Measurements from ENCODE around the gene C10orf143. TPM values are rescaled to one million over a fixed set of nuclear protein-coding genes. Genes with fewer than 3 reads are reported as not detected.

C10orf143 gene
- total RNA-seq, 2 experiments from 2014 or later: 4.3 to 5.8 TPM

DNA sequence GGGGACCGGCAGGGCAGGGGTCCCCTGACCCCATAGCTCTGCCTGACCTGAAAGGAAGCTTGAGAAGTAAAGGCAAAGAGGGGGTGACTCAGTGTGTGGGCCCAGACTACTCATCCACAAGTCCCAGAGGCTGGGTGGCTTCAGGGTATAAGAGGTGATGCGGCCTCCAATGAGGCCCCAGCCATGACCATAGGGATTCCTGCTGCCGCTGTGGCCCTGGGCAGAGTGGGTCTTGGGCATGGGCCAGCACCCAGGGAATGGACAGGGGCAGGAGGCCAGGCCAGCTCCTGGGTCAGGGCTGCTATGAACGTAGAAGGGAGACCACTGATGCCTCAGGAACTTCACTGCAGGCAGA is 82.2 kb downstream of the C10orf143 start:
- no peak for ATAC-seq (ENCODE audit: poor library complexity)
- no peaks in the 10 kb centered on the region for H3K9me3 Mint-ChIP-seq
- no peaks in the 10 kb centered on the region for H3K4me1 ChIP-seq (ENCODE audit: insufficient read depth, low read length)
- no peaks in the 10 kb centered on the region for H3K36me3 ChIP-seq (ENCODE audit: insufficient read depth, low read length)
- H3K4me3 ChIP-seq (ENCODE audit: low read length): no peak overlapping the region
- H3K27me3 Mint-ChIP-seq: no peaks in the 10 kb centered on the region
- DNase-seq: no peak
- no peak overlapping the region for H3K4me3 Mint-ChIP-seq
- intact Hi-C loops (cut with DNase I, micrococcal nuclease): no loop called here
- H3K27ac Mint-ChIP-seq: no peak overlapping the region
- H3K4me1 Mint-ChIP-seq (ENCODE audit: low read depth): no peaks in the 10 kb centered on the region
- peaks cover 0 to 4% of the 10 kb centered on the region in 2 experiments for H3K27me3 ChIP-seq (ENCODE audit: control insufficient read depth in 1 of 2, insufficient read depth in 2 of 2, low read length in 2 of 2)
- TF ChIP-seq CTCF (IDR thresholded peaks at IDR 0.05): no peak
- POLR2A ChIA-PET: no interaction called here
- no peak overlapping the region for H3K27ac ChIP-seq (ENCODE audit: low read depth in 1 of 2, low read length in 2 of 2)
- H3K9me3 ChIP-seq (ENCODE audit: control insufficient read depth in 1 of 2, insufficient read depth in 1 of 2, low read length in 2 of 2): no peaks in the 10 kb centered on the region
- H3K36me3 Mint-ChIP-seq (ENCODE audit: low read depth): no peaks in the 10 kb centered on the region
- CTCF ChIA-PET: no interaction called here

GRCh38 chr10:130027716-130028464 is 82.7 kb downstream of the C10orf143 start:
- H3K4me3 ChIP-seq (ENCODE audit: low read length): no peak overlapping the region
- Mint-ChIP-seq H3K27me3 (no peaks in the 10 kb centered on the region), H3K27ac (no peak overlapping the region), H3K4me1 (ENCODE audit: low read depth) (no peaks in the 10 kb centered on the region), H3K36me3 (ENCODE audit: low read depth) (no peaks in the 10 kb centered on the region), H3K9me3 (no peaks in the 10 kb centered on the region), H3K4me3 (no peak overlapping the region)
- H3K9me3 ChIP-seq (ENCODE audit: control insufficient read depth in 1 of 2, insufficient read depth in 1 of 2, low read length in 2 of 2): no peaks in the 10 kb centered on the region
- H3K27me3 ChIP-seq (ENCODE audit: control insufficient read depth in 1 of 2, insufficient read depth in 2 of 2, low read length in 2 of 2): peaks cover 0 to 4% of the 10 kb centered on the region in 2 experiments
- DNase-seq (no peak), ATAC-seq (ENCODE audit: poor library complexity) (no peak)
- no peaks in the 10 kb centered on the region for H3K36me3 ChIP-seq (ENCODE audit: insufficient read depth, low read length)
- no peaks in the 10 kb centered on the region for H3K4me1 ChIP-seq (ENCODE audit: insufficient read depth, low read length)
- ChIA-PET CTCF (no interaction called here), POLR2A (no interaction called here)
- H3K27ac ChIP-seq (ENCODE audit: low read depth in 1 of 2, low read length in 2 of 2): no peak overlapping the region
- intact Hi-C loops (cut with DNase I, micrococcal nuclease): no loop called here
- no peak for TF ChIP-seq CTCF (IDR thresholded peaks at IDR 0.05)

DNA sequence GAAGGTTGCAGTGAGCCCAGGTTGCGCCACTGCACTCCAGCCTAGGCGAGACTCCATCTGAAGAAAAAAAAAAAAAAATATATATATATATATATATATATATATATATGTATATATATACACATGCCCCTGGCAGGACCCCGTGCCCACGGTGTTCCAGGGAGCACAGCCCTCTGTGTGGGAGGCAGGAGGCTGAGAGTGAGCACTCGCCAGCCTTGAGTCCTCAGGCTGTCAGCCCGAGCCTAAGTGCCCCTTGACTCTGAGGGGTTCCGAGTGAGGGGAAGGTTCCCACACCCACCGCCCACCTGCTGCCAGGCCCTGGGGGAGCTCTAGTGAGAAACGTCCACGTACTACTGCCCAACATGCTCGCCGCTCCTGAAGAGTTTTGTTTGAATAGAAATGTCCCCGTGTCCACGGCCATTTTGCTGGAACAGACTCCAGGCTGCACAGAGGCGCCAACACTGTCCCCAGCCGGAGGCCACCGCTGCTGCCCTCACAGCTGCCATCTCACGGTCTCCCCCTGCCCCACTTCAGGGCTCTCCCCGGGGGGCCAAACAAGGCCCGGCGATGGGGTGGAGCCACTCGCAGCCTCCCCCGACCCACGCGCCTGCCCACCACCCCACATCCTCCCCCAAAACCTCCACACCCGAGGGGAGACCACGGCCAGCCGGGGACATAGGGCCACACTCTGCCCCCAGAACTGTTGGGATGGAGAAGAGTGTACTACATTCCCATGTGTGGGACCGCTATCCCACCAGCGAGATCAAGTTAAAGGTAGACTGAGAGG is 83.8 kb downstream of the C10orf143 start:
- DNase-seq (no peak), ATAC-seq (ENCODE audit: poor library complexity) (no peak)
- H3K36me3 Mint-ChIP-seq (ENCODE audit: low read depth): no peaks in the 10 kb centered on the region
- no peak for TF ChIP-seq CTCF (IDR thresholded peaks at IDR 0.05)
- no peak overlapping the region for H3K4me3 Mint-ChIP-seq
- no peak overlapping the region for H3K27ac ChIP-seq (ENCODE audit: low read depth in 1 of 2, low read length in 2 of 2)
- H3K27ac Mint-ChIP-seq: no peak overlapping the region
- H3K4me1 Mint-ChIP-seq (ENCODE audit: low read depth): no peaks in the 10 kb centered on the region
- ChIA-PET POLR2A (no interaction called here), CTCF (no interaction called here)
- intact Hi-C loops (cut with DNase I, micrococcal nuclease): no loop called here
- no peak overlapping the region for H3K4me3 ChIP-seq (ENCODE audit: low read length)
- no peaks in the 10 kb centered on the region for H3K27me3 Mint-ChIP-seq
- peaks cover 0 to 4% of the 10 kb centered on the region in 2 experiments for H3K27me3 ChIP-seq (ENCODE audit: control insufficient read depth in 1 of 2, insufficient read depth in 2 of 2, low read length in 2 of 2)
- H3K36me3 ChIP-seq (ENCODE audit: insufficient read depth, low read length): no peaks in the 10 kb centered on the region
- H3K9me3 ChIP-seq (ENCODE audit: control insufficient read depth in 1 of 2, insufficient read depth in 1 of 2, low read length in 2 of 2): no peaks in the 10 kb centered on the region
- H3K4me1 ChIP-seq (ENCODE audit: insufficient read depth, low read length): no peaks in the 10 kb centered on the region
- no peaks in the 10 kb centered on the region for H3K9me3 Mint-ChIP-seq
